HepG2 (cell line): Measurements from ENCODE around the gene PGA5. TPM values are rescaled to one million over a fixed set of nuclear protein-coding genes. Genes with fewer than 3 reads are reported as not detected.

Experiments
- ATAC-seq: fragments of 200-7000 bp; cut with Tn5 transposase; 3 replicates; pipeline ENCODE4 v1.9.1; 2020; ENCODE audit warnings: mild to moderate bottlenecking, moderate library complexity
- BruUV-seq: library from RNA; stranded (reverse); fragments of 400-500 nt; replicated peaks from 2 replicates; lab custom pipeline; 2021; lab: Mats Ljungman, UMichigan
- CTCF ChIA-PET: fragments of 300-600 bp; formaldehyde crosslinking; extraction: SDS; loops from one replicate; lab custom pipeline; 2021; ENCODE audit warnings: low total read pairs, inconsistent platforms, low intra/inter-chr PET ratio; lab: Yijun Ruan, JAX
- POLR2A ChIA-PET: fragments of 350-600 bp; sonication (Branson Sonifier 250); formaldehyde crosslinking; loops from one replicate; lab custom pipeline; 2020; ENCODE audit warnings: antibody characterized with exemption, inconsistent platforms; lab: Yijun Ruan, JAX
- DNase-seq: peaks from one replicate; pipeline ENCODE4 v3.0.0-alpha.2; 2015; ENCODE audit warnings: low spot score
- FAIRE-seq: peaks from 3 replicates; lab custom pipeline; 2011; peaks lifted over from hg19 to GRCh38; lab: Jason Lieb, UNC
- H2AFZ ChIP-seq: one replicate; pipeline ENCODE4 v1.6.1; 2011; ENCODE audit warnings: low read length, inconsistent platforms
- H3K27ac ChIP-seq: fragments of 300-600 bp; 3 replicates; pipeline ENCODE4 v1.8.0; 2011; ENCODE audit warnings: mixed run types, mild to moderate bottlenecking, mixed read lengths, low read length, inconsistent platforms; ENCODE audit not compliant: insufficient read depth; ENCODE audit errors: extremely low read length
- H3K27me3 ChIP-seq, 2 experiments: fragments of 200-600 bp in 1 of 2; 2 replicates in 1 of 2; 3 replicates in 1 of 2; pipeline versions ENCODE4 v1.6.0 to v1.8.0; 2011; ENCODE audit warnings: low read length in 2 of 2, mild to moderate bottlenecking in 2 of 2, moderate library complexity in 2 of 2, inconsistent platforms in 1 of 2; ENCODE audit not compliant: insufficient read depth in 2 of 2, control insufficient read depth in 1 of 2
- H3K36me3 ChIP-seq, 2 experiments: fragments of 200-600 bp in 1 of 2; replicated peaks in 1 of 2; 2 replicates in 1 of 2; 3 replicates in 1 of 2; pipeline versions ENCODE4 v1.5.1 to v1.8.0; 2011; ENCODE audit warnings: low read length in 2 of 2, inconsistent platforms in 1 of 2; ENCODE audit not compliant: insufficient read depth in 2 of 2, control insufficient read depth in 1 of 2
- H3K4me1 ChIP-seq: 2 replicates; pipeline ENCODE4 v1.5.1; 2012; ENCODE audit warnings: low read length, inconsistent platforms; ENCODE audit not compliant: insufficient read depth
- H3K4me2 ChIP-seq: 2 replicates; pipeline ENCODE4 v1.6.0; 2011; ENCODE audit warnings: low read depth, low read length, inconsistent platforms
- H3K4me3 ChIP-seq, 3 experiments: fragments of 200-600 bp in 1 of 3; sonication (generic), shearing (Covaris generic) in 1 of 3; replicated peaks in 1 of 3; 2 replicates each; pipeline ENCODE4 v1.5.1; 2011 to 2016; ENCODE audit warnings: low read length in 3 of 3, inconsistent platforms in 2 of 3, low read depth in 2 of 3, mild to moderate bottlenecking in 2 of 3, control low read depth in 1 of 3, mixed read lengths in 1 of 3; ENCODE audit not compliant: insufficient read depth in 1 of 3
- H3K79me2 ChIP-seq: one replicate; pipeline ENCODE4 v1.6.1; 2011; ENCODE audit warnings: low read length, inconsistent platforms; ENCODE audit not compliant: insufficient read depth
- H3K9ac ChIP-seq: 2 replicates; pipeline ENCODE4 v1.6.0; 2011; ENCODE audit warnings: mild to moderate bottlenecking, low read depth, low read length, inconsistent platforms; ENCODE audit not compliant: insufficient read depth
- H3K9me3 ChIP-seq: 2 replicates; pipeline ENCODE4 v1.5.1; 2012; ENCODE audit warnings: mild to moderate bottlenecking, low read length
- H4K20me1 ChIP-seq: 2 replicates; pipeline ENCODE4 v1.6.0; 2011; ENCODE audit warnings: inconsistent platforms, mild to moderate bottlenecking, low read length, moderate library complexity; ENCODE audit not compliant: insufficient read depth
- MAFF ChIP-seq: IDR thresholded peaks from 2 replicates; pipeline ENCODE4 v1.6.1; 2011; ENCODE audit warnings: low read depth, low read length, improper control_type of control experiment
- MAFK ChIP-seq, 2 experiments: IDR thresholded peaks in 1 of 2; conservative IDR thresholded peaks in 1 of 2; 2 replicates each; pipeline ENCODE4 v1.6.1; 2011; ENCODE audit warnings: improper control_type of control experiment in 2 of 2, low read length in 2 of 2
- NFE2L1 ChIP-seq: sonication (generic); formaldehyde crosslinking; IDR thresholded peaks from 2 replicates; pipeline ENCODE4 v1.4.0; 2020; ENCODE audit warnings: missing genetic modification reagents, mild to moderate bottlenecking, borderline replicate concordance
- PHB2 ChIP-seq: fragments of 450-650 bp; IDR thresholded peaks from 2 replicates; pipeline ENCODE4 v1.6.1; 2018; ENCODE audit not compliant: partially characterized antibody
- ZBTB7B ChIP-seq: sonication (generic); formaldehyde crosslinking; IDR thresholded peaks from 2 replicates; pipeline ENCODE4 v1.4.0; 2020; ENCODE audit warnings: missing genetic modification reagents
- WGBS: methylation state at CpG from one replicate; pipeline ENCODE4 v1.1.6; 2017; ENCODE audit warnings: low lambda C conversion rate; 5-methylcytosine and 5-hydroxymethylcytosine counted together
- in situ Hi-C: cut with HindIII; loops from 2 replicates; pipeline ENCODE4 v1.10.0; 2017; ENCODE audit warnings: low pct_unique_long_range_greater_than_20kb; ENCODE audit not compliant: extremely low pct_ligation_motif_present
- intact Hi-C: fragments of 100-400 bp; cut with micrococcal nuclease; formaldehyde crosslinking; loops from one replicate; pipeline ENCODE4 v1.10.0; 2022; ENCODE audit not compliant: unreplicated experiment
- polyA plus RNA-seq, 8 experiments: library from polyadenylated mRNA; depleted of rRNA in 3 of 8; stranded (reverse) in 7 of 8; unstranded in 1 of 8; fragments of >200 nt; fragmentation: Illumina TruSeq in 4 of 8; extraction: Trizol in 4 of 8; gene quantifications; 2 replicates each; pipeline versions ENCODE4 v1.2.1 to v1.2.3, GENCODE V29; 2011 to 2016; ENCODE audit warnings: low read depth in 4 of 8, missing spikeins in 1 of 8, mixed read lengths in 1 of 8; ENCODE audit not compliant: insufficient read depth in 1 of 8
- total RNA-seq, 5 experiments: library from RNA; depleted of rRNA; stranded (reverse); fragments of >200 nt; fragmentation: Illumina TruSeq; extraction: Trizol; gene quantifications; 2 replicates each; pipeline ENCODE4 v1.2.3, GENCODE V29; 2016; ENCODE audit warnings: low read depth in 1 of 5
- TF ChIP-seq, protein P1 (sequence below): sonication (generic); formaldehyde crosslinking; IDR thresholded peaks from 2 replicates; pipeline ENCODE4 v1.8.0; 2022; ENCODE audit warnings: mild to moderate bottlenecking, missing genetic modification reagents, moderate library complexity

PGA5 gene
- total and polyA plus RNA-seq, 2 of the 13 experiments (the other 11 are each of a cell fraction or from before 2014, with no cell fraction given): not detected

DNA sequence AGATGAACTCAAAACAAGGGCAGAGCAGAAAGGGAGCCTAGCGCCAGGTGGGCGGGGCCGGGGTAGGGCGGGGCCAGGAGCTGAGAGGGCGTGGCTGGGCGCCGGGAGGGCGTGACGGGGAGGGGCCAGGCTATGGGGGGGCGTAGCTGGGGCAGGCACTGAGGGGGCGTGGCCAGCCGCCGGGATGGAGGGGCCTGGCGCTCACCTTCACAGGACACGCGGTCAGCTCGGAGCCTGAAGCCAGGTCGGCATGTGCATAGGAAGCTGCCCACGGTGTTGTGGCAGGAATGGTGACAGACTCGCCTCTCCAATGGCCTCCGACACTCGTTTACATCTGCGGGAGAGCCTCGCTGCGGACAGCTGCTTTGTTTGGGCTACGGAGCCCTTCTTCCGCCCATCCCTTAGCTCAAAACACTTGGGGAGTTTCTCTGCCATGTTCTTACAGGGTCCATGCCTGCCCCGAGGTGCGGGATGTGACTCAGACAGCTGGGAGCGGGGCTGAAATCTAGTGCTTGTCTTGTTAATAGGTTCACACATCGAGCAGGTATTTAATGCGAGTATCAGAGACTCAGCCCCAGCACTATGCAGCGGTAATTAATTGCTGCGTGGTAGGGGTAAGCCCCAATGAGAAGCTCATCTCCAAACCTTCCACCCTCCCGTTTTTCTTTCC, 40.7 kb downstream of the PGA5 start (continued):
- TF ChIP-seq, protein P1, sequence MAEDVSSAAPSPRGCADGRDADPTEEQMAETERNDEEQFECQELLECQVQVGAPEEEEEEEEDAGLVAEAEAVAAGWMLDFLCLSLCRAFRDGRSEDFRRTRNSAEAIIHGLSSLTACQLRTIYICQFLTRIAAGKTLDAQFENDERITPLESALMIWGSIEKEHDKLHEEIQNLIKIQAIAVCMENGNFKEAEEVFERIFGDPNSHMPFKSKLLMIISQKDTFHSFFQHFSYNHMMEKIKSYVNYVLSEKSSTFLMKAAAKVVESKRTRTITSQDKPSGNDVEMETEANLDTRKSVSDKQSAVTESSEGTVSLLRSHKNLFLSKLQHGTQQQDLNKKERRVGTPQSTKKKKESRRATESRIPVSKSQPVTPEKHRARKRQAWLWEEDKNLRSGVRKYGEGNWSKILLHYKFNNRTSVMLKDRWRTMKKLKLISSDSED (CRISPR knock-in tag): no peak
- no peak for TF ChIP-seq NFE2L1 (CRISPR knock-in tag)

DNA sequence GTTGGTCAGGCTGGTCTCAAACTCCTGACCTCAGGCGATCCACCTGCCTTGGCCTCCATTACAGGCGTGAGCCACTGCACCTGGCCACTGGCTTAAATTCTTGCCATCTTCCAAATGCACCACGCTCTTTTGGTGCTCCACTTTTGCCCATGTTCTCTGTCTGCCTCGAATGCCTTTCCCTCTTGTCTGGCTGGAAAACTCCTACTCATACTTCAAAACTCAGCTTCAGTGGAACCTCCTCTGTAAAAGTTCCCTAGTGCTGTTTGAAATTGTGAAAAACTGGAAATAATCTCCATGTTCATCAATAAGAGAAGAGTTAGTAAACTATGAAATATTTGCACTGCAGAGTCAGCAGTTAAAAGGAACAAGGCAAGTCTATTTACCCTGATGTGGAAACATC, 42.6 kb downstream of the PGA5 start:
- peaks cover 55 to 87% of the 10 kb centered on the region in 2 experiments for H3K36me3 ChIP-seq
- 0 out of 2 replicates have a peak, but pooled peaks cover 5% of the 10 kb centered on the region for H4K20me1 ChIP-seq
- ChIA-PET CTCF (no interaction called here), POLR2A (interaction anchor here (1.1 to 1.4 kb wide), 2 partner anchors 10 to 14 kb away, joined by 3 to 5 read pairs; no protein-coding TSS in a partner anchor)
- intact Hi-C loops (no loop called here), in situ Hi-C loops (no loop called here)
- no peak overlapping the region for H3K4me2 ChIP-seq
- no peak overlapping the region for H3K9ac ChIP-seq
- 97% methylated on average over 4 of the region's 4 CpGs for WGBS
- H2AFZ ChIP-seq: no peak overlapping the region
- ATAC-seq (no peak), DNase-seq (no peak), FAIRE-seq (no peak)
- no peaks in the 10 kb centered on the region for H3K9me3 ChIP-seq
- TF ChIP-seq PHB2 (no peak), MAFK (conservative IDR thresholded peaks at IDR 0.05 in 1 of 2, IDR thresholded peaks at IDR 0.05 in 1 of 2; ENCODE audit: low read length in 2 of 2) (peak; percentile 28 to 46; a peak in 2 of 4 replicates), ZBTB7B (CRISPR knock-in tag) (no peak), MAFF (peak; percentile 41)
- peaks cover 4% of the 10 kb centered on the region for H3K79me2 ChIP-seq
- H3K27me3 ChIP-seq: no peaks in the 10 kb centered on the region
- TSS peak; percentile 27 for BruUV-seq
- H3K4me1 ChIP-seq: no peaks in the 10 kb centered on the region
- no peak overlapping the region for H3K4me3 ChIP-seq
- H3K27ac ChIP-seq: no peak overlapping the region
